ENCODE results near the gene PAFAH1B1. TPM values are rescaled to one million over a fixed set of nuclear protein-coding genes. Genes with fewer than 3 reads are reported as not detected.
"Not testable (repeated sequence)": the region's sequence is repeated elsewhere in the genome, so short reads cannot be mapped to it uniquely, and the experiment has no call there.

The PAFAH1B1 gene
- polyA plus RNA-seq, result 17.8 TPM

GRCh38 chr17:2592971-2593820 lies at the start of gene PAFAH1B1:
PAFAH1B1 (plus strand) TSS chr17:2593654; CDS start chr17:2638289, 44,635 bp downstream.
- H3K27me3 Mint-ChIP-seq, result no peaks in the 10 kb centered on the region
- H3K9me3 Mint-ChIP-seq, result no peaks in the 10 kb centered on the region
- H3K4me1 Mint-ChIP-seq, result peaks cover 17 to 28% (median 19%) of the 10 kb centered on the region in 3 donors
- peak within 1 kb of the TSS; percentile 79 to 96 (median 94) for H3K27ac Mint-ChIP-seq
- no peaks in the 10 kb centered on the region for H3K36me3 Mint-ChIP-seq
- peak within 1 kb of the TSS; percentile 73 to 97 (median 96) for H3K4me3 Mint-ChIP-seq

- no peak overlapping the region for H3K4me3 Mint-ChIP-seq
- H3K27me3 Mint-ChIP-seq, result peaks cover 8% of the 10 kb centered on the region
- H3K9me3 Mint-ChIP-seq, result no peaks in the 10 kb centered on the region
- H3K27ac Mint-ChIP-seq, result no peak overlapping the region
- peaks cover 0 to 8% (median 6%) of the 10 kb centered on the region in 3 donors for H3K4me1 Mint-ChIP-seq
- H3K36me3 Mint-ChIP-seq, result peaks cover 2% of the 10 kb centered on the region
Measured at GRCh38 chr17:2545393-2545792, 48.1 kb upstream of the PAFAH1B1 start.

GRCh38 chr17:2547176-2547575 lies 46.3 kb upstream of the PAFAH1B1 start:
- H3K4me3 Mint-ChIP-seq, result no peak overlapping the region
- H3K9me3 Mint-ChIP-seq, result no peaks in the 10 kb centered on the region
- peaks cover 0 to 8% (median 5%) of the 10 kb centered on the region in 3 donors for H3K4me1 Mint-ChIP-seq
- peaks cover 7% of the 10 kb centered on the region for H3K27me3 Mint-ChIP-seq
- no peak overlapping the region for H3K27ac Mint-ChIP-seq
- no peaks in the 10 kb centered on the region for H3K36me3 Mint-ChIP-seq

- not testable (repeated sequence) for H3K27ac Mint-ChIP-seq, H3K27me3 Mint-ChIP-seq, H3K9me3 Mint-ChIP-seq, H3K4me3 Mint-ChIP-seq, H3K36me3 Mint-ChIP-seq, H3K4me1 Mint-ChIP-seq
Measured at GRCh38 chr17:2548026-2548425, 45.4 kb upstream of the PAFAH1B1 start.

- H3K9me3 Mint-ChIP-seq, result no peaks in the 10 kb centered on the region
- no peak overlapping the region for H3K27ac Mint-ChIP-seq
- no peaks in the 10 kb centered on the region for H3K4me1 Mint-ChIP-seq
- H3K36me3 Mint-ChIP-seq, result no peaks in the 10 kb centered on the region
- no peak overlapping the region for H3K4me3 Mint-ChIP-seq
- no peaks in the 10 kb centered on the region for H3K27me3 Mint-ChIP-seq
Measured at GRCh38 chr17:2549392-2550211, 43.9 kb upstream of the PAFAH1B1 start.

- no peak overlapping the region for H3K27ac Mint-ChIP-seq
- H3K4me1 Mint-ChIP-seq, result no peaks in the 10 kb centered on the region
- H3K4me3 Mint-ChIP-seq, result no peak overlapping the region
- H3K36me3 Mint-ChIP-seq, result no peaks in the 10 kb centered on the region
- no peaks in the 10 kb centered on the region for H3K9me3 Mint-ChIP-seq
- no peaks in the 10 kb centered on the region for H3K27me3 Mint-ChIP-seq
Measured at GRCh38 chr17:2551493-2551892, 42.0 kb upstream of the PAFAH1B1 start.

- no peaks in the 10 kb centered on the region for H3K27me3 Mint-ChIP-seq
- no peak overlapping the region for H3K27ac Mint-ChIP-seq
- H3K36me3 Mint-ChIP-seq, result no peaks in the 10 kb centered on the region
- H3K9me3 Mint-ChIP-seq, result no peaks in the 10 kb centered on the region
- peaks cover 0 to 3% (median 0%) of the 10 kb centered on the region in 3 donors for H3K4me1 Mint-ChIP-seq
- H3K4me3 Mint-ChIP-seq, result no peak overlapping the region
Measured at GRCh38 chr17:2551928-2552327, 41.5 kb upstream of the PAFAH1B1 start.

- peaks cover 0 to 4% (median 0%) of the 10 kb centered on the region in 3 donors for H3K9me3 Mint-ChIP-seq
- peaks cover 2% of the 10 kb centered on the region for H3K36me3 Mint-ChIP-seq
- H3K4me3 Mint-ChIP-seq, result no peak overlapping the region
- no peak overlapping the region for H3K27ac Mint-ChIP-seq
- H3K4me1 Mint-ChIP-seq, result peaks cover 2 to 6% (median 3%) of the 10 kb centered on the region in 3 donors
- H3K27me3 Mint-ChIP-seq, result peaks cover 3% of the 10 kb centered on the region
Measured at GRCh38 chr17:2560658-2561057, 32.8 kb upstream of the PAFAH1B1 start.

- Mint-ChIP-seq H3K36me3 (peaks cover 3% of the 10 kb centered on the region), H3K4me3 (no peak overlapping the region), H3K27ac (no peak overlapping the region), H3K27me3 (peaks cover 3% of the 10 kb centered on the region), H3K9me3 (peaks cover 0 to 4% (median 0%) of the 10 kb centered on the region in 3 donors), H3K4me1 (peaks cover 0 to 6% (median 0%) of the 10 kb centered on the region in 3 donors)
Measured at GRCh38 chr17:2562162-2562858, 31.1 kb upstream of the PAFAH1B1 start.

- Mint-ChIP-seq H3K4me3 (no peak overlapping the region), H3K9me3 (peaks cover 0 to 4% (median 0%) of the 10 kb centered on the region in 3 donors), H3K4me1 (peaks cover 0 to 6% (median 0%) of the 10 kb centered on the region in 3 donors), H3K36me3 (peaks cover 3% of the 10 kb centered on the region), H3K27ac (no peak overlapping the region), H3K27me3 (peaks cover 3% of the 10 kb centered on the region)
Measured at GRCh38 chr17:2563061-2563460, 30.4 kb upstream of the PAFAH1B1 start.

- Mint-ChIP-seq H3K4me3 (no peak overlapping the region), H3K27me3 (peaks cover 1% of the 10 kb centered on the region), H3K27ac (no peak overlapping the region), H3K9me3 (peaks cover 0 to 4% (median 0%) of the 10 kb centered on the region in 3 donors), H3K36me3 (peaks cover 3% of the 10 kb centered on the region), H3K4me1 (peaks cover 0 to 6% (median 0%) of the 10 kb centered on the region in 3 donors)
Measured at GRCh38 chr17:2563543-2563942, 29.9 kb upstream of the PAFAH1B1 start.

GRCh38 chr17:2564877-2565276 lies 28.6 kb upstream of the PAFAH1B1 start:
- no peak overlapping the region for H3K27ac Mint-ChIP-seq
- H3K9me3 Mint-ChIP-seq, result peaks cover 0 to 4% (median 0%) of the 10 kb centered on the region in 3 donors
- no peak overlapping the region for H3K4me3 Mint-ChIP-seq
- H3K27me3 Mint-ChIP-seq, result peaks cover 1% of the 10 kb centered on the region
- peaks cover 0 to 6% (median 2%) of the 10 kb centered on the region in 3 donors for H3K4me1 Mint-ChIP-seq
- H3K36me3 Mint-ChIP-seq, result peaks cover 3% of the 10 kb centered on the region

- H3K4me1 Mint-ChIP-seq, result peaks cover 2 to 8% (median 5%) of the 10 kb centered on the region in 3 donors
- peaks cover 0 to 2% (median 0%) of the 10 kb centered on the region in 3 donors for H3K9me3 Mint-ChIP-seq
- no peak overlapping the region for H3K4me3 Mint-ChIP-seq
- peaks cover 1% of the 10 kb centered on the region for H3K27me3 Mint-ChIP-seq
- H3K27ac Mint-ChIP-seq, result no peak overlapping the region
- peaks cover 3% of the 10 kb centered on the region for H3K36me3 Mint-ChIP-seq
Measured at GRCh38 chr17:2566056-2566455, 27.4 kb upstream of the PAFAH1B1 start.

GRCh38 chr17:2571523-2572303 lies 21.7 kb upstream of the PAFAH1B1 start:
- H3K27ac Mint-ChIP-seq, result peak overlapping the region in 2 of 3 donors; percentile 76 to 81

More at GRCh38 chr17:2571523-2572303, 21.7 kb upstream of the PAFAH1B1 start:
- Mint-ChIP-seq H3K27me3 (no peaks in the 10 kb centered on the region), H3K9me3 (no peaks in the 10 kb centered on the region), H3K4me3 (peak overlapping the region; percentile 37 to 94 (median 84)), H3K36me3 (peaks cover 3% of the 10 kb centered on the region), H3K4me1 (peaks cover 14 to 18% (median 14%) of the 10 kb centered on the region in 3 donors)

Measured in IgD-negative memory B cell (primary cell).